ENCODE measurements around the gene SH2D3A. TPM values are rescaled to one million over a fixed set of nuclear protein-coding genes. Genes with fewer than 3 reads are reported as not detected.
"Not testable (repeated sequence)": the region's sequence is repeated elsewhere in the genome, so short reads cannot be mapped to it uniquely, and the experiment has no call there.

The SH2D3A gene
- total RNA-seq, 2 experiments from 2014 or later: 39.2 to 41.3 TPM

GRCh38 chr19:6765738-6766356 lies 1.4 kb downstream of the SH2D3A start:
- peaks cover 31% of the 10 kb centered on the region for H3K36me3 ChIP-seq (ENCODE audit: insufficient read depth, low read length)
- no peaks in the 10 kb centered on the region for H3K9me3 Mint-ChIP-seq
- peak overlapping the region; percentile 92 for H3K4me3 ChIP-seq (ENCODE audit: low read length)
- H3K27ac Mint-ChIP-seq: peak overlapping the region; percentile 96
- ChIA-PET CTCF (interaction anchor here (1.3 kb wide), 1 partner anchor 27 kb away, joined by 3 read pairs; no protein-coding TSS in a partner anchor), POLR2A (interaction anchor here (2.8 to 3.7 kb wide), 3 partner anchors 27 to 37 kb away, joined by 11 to 32 read pairs (median 28); partner anchors contain the start of genes GPR108 and TRIP10)
- H3K27me3 ChIP-seq (ENCODE audit: control insufficient read depth in 1 of 2, insufficient read depth in 2 of 2, low read length in 2 of 2): no peaks in the 10 kb centered on the region
- H3K36me3 Mint-ChIP-seq (ENCODE audit: low read depth): peaks cover 31% of the 10 kb centered on the region
- H3K27ac ChIP-seq (ENCODE audit: low read depth in 1 of 2, low read length in 2 of 2): peak overlapping the region; percentile 93
- intact Hi-C loops (cut with DNase I, micrococcal nuclease): loop anchor here in 1 of 2 experiments (2.0 to 5.0 kb wide), 2 partner anchors 13 to 134 kb away; no protein-coding TSS in a partner anchor
- H3K9me3 ChIP-seq (ENCODE audit: control insufficient read depth in 1 of 2, insufficient read depth in 1 of 2, low read length in 2 of 2): no peaks in the 10 kb centered on the region
- TF ChIP-seq CTCF (IDR thresholded peaks at IDR 0.05): no peak
- peak overlapping the region; percentile 92 for H3K4me3 Mint-ChIP-seq
- no peak for ATAC-seq (ENCODE audit: poor library complexity)
- H3K4me1 ChIP-seq (ENCODE audit: insufficient read depth, low read length): peaks cover 57% of the 10 kb centered on the region
- DNase-seq: peak in 7 of 14 experiments; percentile 10 to 68 (median 48)
- H3K4me1 Mint-ChIP-seq (ENCODE audit: low read depth): peaks cover 36% of the 10 kb centered on the region
- no peaks in the 10 kb centered on the region for H3K27me3 Mint-ChIP-seq

- H3K27ac Mint-ChIP-seq; H3K4me3 ChIP-seq (ENCODE audit: low read length); H3K9me3 Mint-ChIP-seq; H3K27me3 Mint-ChIP-seq; H3K27me3 ChIP-seq (ENCODE audit: control insufficient read depth in 1 of 2, insufficient read depth in 2 of 2, low read length in 2 of 2); DNase-seq; H3K9me3 ChIP-seq (ENCODE audit: control insufficient read depth in 1 of 2, insufficient read depth in 1 of 2, low read length in 2 of 2); ATAC-seq (ENCODE audit: poor library complexity); H3K4me3 Mint-ChIP-seq; H3K27ac ChIP-seq (ENCODE audit: low read depth in 1 of 2, low read length in 2 of 2); intact Hi-C loops (cut with DNase I, micrococcal nuclease); POLR2A ChIA-PET; CTCF ChIA-PET: not testable (repeated sequence)
- Histone ChIP-seq H3K4me1 (ENCODE audit: insufficient read depth, low read length) (peaks cover 42% of the 10 kb centered on the region), H3K36me3 (ENCODE audit: insufficient read depth, low read length) (peaks cover 54% of the 10 kb centered on the region)
- Mint-ChIP-seq H3K4me1 (ENCODE audit: low read depth) (peaks cover 23% of the 10 kb centered on the region), H3K36me3 (ENCODE audit: low read depth) (peaks cover 56% of the 10 kb centered on the region)
Observed at GRCh38 chr19:6762253-6762797, 4.9 kb downstream of the SH2D3A start.

- Mint-ChIP-seq H3K4me1 (ENCODE audit: low read depth) (peaks cover 12% of the 10 kb centered on the region), H3K9me3 (no peaks in the 10 kb centered on the region), H3K36me3 (ENCODE audit: low read depth) (peaks cover 53% of the 10 kb centered on the region), H3K27ac (no peak overlapping the region), H3K4me3 (no peak overlapping the region), H3K27me3 (no peaks in the 10 kb centered on the region)
- no peak overlapping the region for H3K27ac ChIP-seq (ENCODE audit: low read depth in 1 of 2, low read length in 2 of 2)
- ATAC-seq (ENCODE audit: poor library complexity): peak; percentile 39
- intact Hi-C loops (cut with DNase I, micrococcal nuclease): no loop called here
- no peak overlapping the region for H3K4me3 ChIP-seq (ENCODE audit: low read length)
- DNase-seq: peak in 2 of 14 experiments; percentile 43 to 58
- no peaks in the 10 kb centered on the region for H3K27me3 ChIP-seq (ENCODE audit: control insufficient read depth in 1 of 2, insufficient read depth in 2 of 2, low read length in 2 of 2)
- H3K36me3 ChIP-seq (ENCODE audit: insufficient read depth, low read length): peaks cover 64% of the 10 kb centered on the region
- H3K9me3 ChIP-seq (ENCODE audit: control insufficient read depth in 1 of 2, insufficient read depth in 1 of 2, low read length in 2 of 2): no peaks in the 10 kb centered on the region
- POLR2A ChIA-PET: interaction anchor here (0.7 to 1.6 kb wide), 2 partner anchors 12 to 23 kb away, joined by 3 read pairs; partner anchors contain the start of gene VAV1
- CTCF ChIA-PET: no interaction called here
- no peak for TF ChIP-seq CTCF (IDR thresholded peaks at IDR 0.05)
- peaks cover 30% of the 10 kb centered on the region for H3K4me1 ChIP-seq (ENCODE audit: insufficient read depth, low read length)
Observed at GRCh38 chr19:6761053-6761676, 6.1 kb downstream of the SH2D3A start.
